ENCODE results near the gene IL12RB1.

GRCh38 chr19:18041054-18041453 lies 45.7 kb downstream of the IL12RB1 start:
- TF ChIP-seq POLR2A (IDR thresholded peaks at IDR 0.05; ENCODE audit: borderline replicate concordance, extremely low read depth, insufficient read depth, insufficient read length) (no peak), YY1 (IDR thresholded peaks at IDR 0.05; ENCODE audit: extremely low read depth, insufficient replicate concordance, low read depth, low read length) (no peak), CTCF (IDR thresholded peaks at IDR 0.05 in 2 of 3, conservative IDR thresholded peaks at IDR 0.05 in 1 of 3; ENCODE audit: borderline replicate concordance in 1 of 3, insufficient read depth in 1 of 3, low read depth in 2 of 3, low read length in 2 of 3) (no peak), POLR2AphosphoS5 (IDR thresholded peaks at IDR 0.05; ENCODE audit: low read depth, low read length) (no peak), EZH2phosphoT487 (IDR thresholded peaks at IDR 0.05; ENCODE audit: borderline replicate concordance) (no peak), MAX (IDR thresholded peaks at IDR 0.05) (no peak), FOSL1 (IDR thresholded peaks at IDR 0.05; ENCODE audit: low read depth) (no peak), EZH2 (IDR thresholded peaks at IDR 0.05) (no peak), RAD21 (IDR thresholded peaks at IDR 0.05; ENCODE audit: low read depth) (no peak), SP1 (IDR thresholded peaks at IDR 0.05; ENCODE audit: low read depth) (no peak), ZFX (IDR thresholded peaks at IDR 0.05) (no peak), ATF3 (IDR thresholded peaks at IDR 0.05) (no peak)

Data from HCT116 (cell line).